GM12872 (cell line): Measurements from ENCODE around the gene TRIM63.

Experiments
- CTCF ChIP-seq: IDR thresholded peaks from 3 replicates; pipeline ENCODE4 v1.5.1; 2011; ENCODE audit warnings: low read depth, mild to moderate bottlenecking, low read length, moderate library complexity; ENCODE audit not compliant: insufficient read depth

Gene TRIM63

DNA sequence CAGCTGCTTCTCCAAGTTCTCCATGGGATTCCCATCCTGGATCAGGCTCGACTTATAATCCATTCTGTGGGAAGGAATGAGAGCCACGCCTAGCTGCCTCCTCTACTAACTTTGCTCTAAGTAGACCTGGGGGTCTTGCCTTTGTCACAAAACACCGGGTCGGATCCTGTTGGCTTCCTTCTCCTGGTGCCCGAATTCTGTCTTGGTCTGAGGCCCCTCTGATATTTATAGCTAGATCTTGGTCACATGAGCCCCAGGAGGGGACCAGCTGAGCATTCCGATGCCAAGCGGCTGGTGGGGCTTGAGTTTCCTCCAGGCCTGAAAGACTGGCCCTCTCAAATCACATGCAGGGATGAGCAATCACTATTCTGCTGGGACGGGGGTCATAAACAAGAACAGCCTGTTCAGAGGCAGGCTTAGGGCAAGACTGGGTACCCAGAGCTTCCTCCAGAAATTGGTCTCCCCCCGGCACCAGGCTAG, at the start of gene TRIM63:
Gene TRIM63, minus strand, starts transcription at position 199 of the 480 bp plus-strand sequence. Its CDS starts 136 bp downstream, at position 63.
- TF ChIP-seq CTCF = no peak

GRCh38 chr1:26114165-26114927, 46.9 kb upstream of the TRIM63 start:
- no peak for TF ChIP-seq CTCF

DNA sequence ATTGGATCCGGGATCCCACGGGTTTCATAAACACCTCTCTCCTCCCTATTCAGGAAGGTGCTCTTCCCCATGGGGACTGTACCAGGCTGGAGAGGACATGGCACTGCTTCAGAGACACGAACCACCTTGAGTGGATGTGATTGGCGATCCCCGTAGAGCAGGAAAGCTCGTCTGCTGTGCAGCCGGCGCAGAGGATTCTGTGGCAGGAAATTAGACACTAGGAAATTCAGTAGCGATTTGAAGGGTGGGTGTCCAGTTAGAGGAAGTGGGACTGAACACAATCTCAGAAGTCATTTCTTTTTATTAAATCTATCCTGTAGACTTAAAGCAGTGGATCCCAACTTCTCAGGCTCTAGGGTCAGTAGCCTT, 45.0 kb upstream of the TRIM63 start:
- TF ChIP-seq CTCF = no peak

- no peak for TF ChIP-seq CTCF
Observed at GRCh38 chr1:26111530-26112406, 44.3 kb upstream of the TRIM63 start, which contains the start of gene PDIK1L. TSS of gene PDIK1L (plus strand) at chr1:26111824. CDS start at chr1:26114309, 2,485 bp downstream.

- no peak for TF ChIP-seq CTCF
Observed at GRCh38 chr1:26110731-26111529, 43.5 kb upstream of the TRIM63 start.

DNA sequence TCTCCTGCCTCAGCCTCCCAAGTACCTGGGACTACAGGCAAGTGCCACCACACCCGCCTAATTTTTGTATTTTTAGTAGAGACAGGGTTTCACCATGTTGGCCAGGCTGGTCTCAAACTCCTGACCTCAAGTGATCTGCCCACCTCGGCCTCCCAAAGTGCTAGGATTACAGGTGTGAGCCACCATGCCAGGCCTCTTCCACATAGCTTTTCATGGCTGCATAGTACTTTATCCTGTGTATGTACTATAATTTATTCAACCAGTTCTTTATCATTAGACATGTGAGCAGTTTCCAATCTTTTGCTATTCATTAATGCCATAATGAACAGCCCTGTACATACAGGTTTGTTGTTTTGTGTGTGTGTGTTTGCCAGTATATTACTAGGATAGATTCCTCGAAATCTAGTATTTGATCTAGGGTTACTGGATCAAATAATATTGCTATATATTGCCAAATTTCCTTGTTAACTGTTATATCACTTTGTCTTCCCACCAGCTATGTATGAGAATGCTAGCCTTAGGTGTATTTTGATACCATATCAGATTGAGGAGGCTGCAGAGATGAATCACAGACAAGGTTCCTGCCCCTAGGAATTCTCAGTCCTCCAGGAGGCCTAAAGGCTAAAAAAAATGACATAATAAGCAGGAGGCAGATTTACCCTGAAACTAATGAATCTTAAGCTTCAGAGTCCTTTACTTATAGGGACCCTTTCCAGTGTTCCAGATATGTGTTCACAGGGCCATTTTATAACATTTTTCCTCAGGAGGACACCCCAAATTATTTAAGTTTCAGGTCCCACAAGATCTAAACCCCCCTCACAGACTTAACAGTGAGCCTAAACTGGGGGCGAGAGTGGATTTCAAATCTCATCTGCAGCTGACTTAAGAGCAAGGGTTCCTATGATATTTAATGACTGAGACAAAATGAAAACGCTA, 42.1 kb upstream of the TRIM63 start:
- no peak for TF ChIP-seq CTCF
